GM23248 (cell line): ENCODE measurements around the gene SRY. TPM values are rescaled to one million over a fixed set of nuclear protein-coding genes. Genes with fewer than 3 reads are reported as not detected.
"Not testable (repeated sequence)": the region's sequence is repeated elsewhere in the genome, so short reads cannot be mapped to it uniquely, and the experiment has no call there.

Source experiments
- DNase-seq: peaks from one replicate; pipeline ENCODE4 v3.0.0-alpha.2; 2015
- H2AFZ ChIP-seq: fragments of 200-600 bp; sonication (generic); 2 replicates; pipeline ENCODE4 v1.6.1; 2016; ENCODE audit warnings: antibody characterized with exemption
- H3F3A ChIP-seq: fragments of 200-600 bp; sonication (generic); 2 replicates; pipeline ENCODE4 v1.6.1; 2016; ENCODE audit warnings: mild to moderate bottlenecking, antibody characterized with exemption, mixed run types; ENCODE audit not compliant: insufficient read depth
- H3K27ac ChIP-seq: fragments of 200-600 bp; sonication (generic); 2 replicates; pipeline ENCODE4 v1.5.1; 2016; ENCODE audit warnings: mild to moderate bottlenecking
- H3K27me3 ChIP-seq: fragments of 200-600 bp; sonication (generic); replicated peaks from 2 replicates; pipeline ENCODE4 v1.6.1; 2016; ENCODE audit warnings: mild to moderate bottlenecking; ENCODE audit not compliant: insufficient read depth
- H3K36me3 ChIP-seq: fragments of 200-600 bp; sonication (generic); 2 replicates; pipeline ENCODE4 v1.6.1; 2016; ENCODE audit warnings: low read depth, mild to moderate bottlenecking
- H3K4me1 ChIP-seq: fragments of 200-600 bp; sonication (generic); 2 replicates; pipeline ENCODE4 v1.6.1; 2016; ENCODE audit warnings: mild to moderate bottlenecking; ENCODE audit not compliant: insufficient read depth
- H3K4me2 ChIP-seq: fragments of 200-600 bp; sonication (generic); one replicate; pipeline ENCODE4 v1.6.1; 2016; ENCODE audit warnings: mild to moderate bottlenecking; ENCODE audit not compliant: unreplicated experiment
- H3K4me3 ChIP-seq: fragments of 200-600 bp; sonication (generic); 2 replicates; pipeline ENCODE4 v1.5.1; 2016; ENCODE audit warnings: mild to moderate bottlenecking
- H3K79me2 ChIP-seq: fragments of 200-600 bp; sonication (generic); 2 replicates; pipeline ENCODE4 v1.6.1; 2016; ENCODE audit warnings: mild to moderate bottlenecking; ENCODE audit not compliant: insufficient read depth
- H3K9ac ChIP-seq: fragments of 200-600 bp; sonication (generic); 2 replicates; pipeline ENCODE4 v1.6.1; 2016; ENCODE audit warnings: mild to moderate bottlenecking
- H3K9me2 ChIP-seq: fragments of 200-600 bp; sonication (generic); 2 replicates; pipeline ENCODE4 v1.6.1; 2016; ENCODE audit warnings: mixed run types, mild to moderate bottlenecking, moderate library complexity; ENCODE audit not compliant: insufficient read depth
- H3K9me3 ChIP-seq: fragments of 200-600 bp; sonication (generic); one replicate; pipeline ENCODE4 v1.6.1; 2017; ENCODE audit warnings: low read depth
- H4K20me1 ChIP-seq: fragments of 200-600 bp; sonication (generic); 2 replicates; pipeline ENCODE4 v1.6.0; 2016; ENCODE audit not compliant: insufficient read depth
- EZH2 ChIP-seq: fragments of 200-600 bp; sonication (generic); IDR thresholded peaks from 2 replicates; pipeline ENCODE4 v1.6.1; 2018; ENCODE audit warnings: antibody characterized with exemption, mild to moderate bottlenecking; ENCODE audit not compliant: insufficient read depth, poor library complexity, severe bottlenecking
- EZH2phosphoT487 ChIP-seq: fragments of 200-600 bp; sonication (generic); IDR thresholded peaks from 2 replicates; pipeline ENCODE4 v1.6.1; 2018; ENCODE audit warnings: antibody characterized with exemption, moderate library complexity, mild to moderate bottlenecking, low read depth; ENCODE audit not compliant: insufficient read depth
- WGBS, 2 experiments: methylation state at CpG; one replicate each; pipeline ENCODE4 v1.1.6; 2015 to 2017; ENCODE audit warnings: low lambda C conversion rate in 2 of 2, low coverage in 1 of 2; ENCODE audit errors: missing lambda C conversion rate in 2 of 2; 5-methylcytosine and 5-hydroxymethylcytosine counted together
- in situ Hi-C: fragments of 300-500 bp; cut with MboI; formaldehyde crosslinking; loops from 2 replicates; pipeline ENCODE4 v1.15.0; 2020
- polyA plus RNA-seq: library from polyadenylated mRNA; unstranded; fragments of >200 nt; fragmentation: Nextera tagmentation; extraction: Ambion mirVana; gene quantifications from 2 replicates; pipeline ENCODE4 v1.2.1, GENCODE V29; 2016
- total RNA-seq: library from RNA; depleted of rRNA; stranded (reverse); fragments of >200 nt; shearing (Covaris generic); gene quantifications from 2 replicates; pipeline ENCODE4 v1.2.3, GENCODE V29; 2014; rRNA removed

SRY gene
- not detected in 2 replicates for total RNA-seq
- polyA plus RNA-seq: 0.90 and 1.0 TPM in 2 replicates

- WGBS, 2 experiments: 97 to 99% methylated on average over 8 to 9 of the region's 9 CpGs
- TF ChIP-seq EZH2phosphoT487 (no peak), EZH2 (no peak)
- Histone ChIP-seq H3K27me3 (no peaks in the 10 kb centered on the region), H3F3A (no peaks in the 10 kb centered on the region), H3K9me3 (no peaks in the 10 kb centered on the region), H3K9me2 (no peaks in the 10 kb centered on the region), H3K4me3 (no peak within 1 kb of the TSS), H4K20me1 (no peaks in the 10 kb centered on the region), H3K4me1 (no peaks in the 10 kb centered on the region), H2AFZ (no peak within 1 kb of the TSS), H3K9ac (no peak within 1 kb of the TSS), H3K4me2 (no peak within 1 kb of the TSS), H3K27ac (no peak within 1 kb of the TSS), H3K36me3 (no peaks in the 10 kb centered on the region), H3K79me2 (no peaks in the 10 kb centered on the region)
- in situ Hi-C loops: no loop called here
- DNase-seq: no peak
Measured at GRCh38 chrY:2787600-2787999, at the start of gene SRY. TSS of gene SRY (minus strand) at chrY:2787682. CDS start at chrY:2787603, 79 bp downstream.

GRCh38 chrY:2837078-2837477, 49.6 kb upstream of the SRY start:
- H3K79me2 ChIP-seq: peaks cover 7% of the 10 kb centered on the region
- no peaks in the 10 kb centered on the region for H3K36me3 ChIP-seq
- H3K4me3 ChIP-seq: no peak overlapping the region
- in situ Hi-C loops: no loop called here
- H3K27me3 ChIP-seq: no peaks in the 10 kb centered on the region
- H3F3A ChIP-seq: no peaks in the 10 kb centered on the region
- H3K9ac ChIP-seq: no peak overlapping the region
- no peak for TF ChIP-seq EZH2phosphoT487
- TF ChIP-seq EZH2: no peak
- H3K9me2 ChIP-seq: no peaks in the 10 kb centered on the region
- no peak overlapping the region for H3K4me2 ChIP-seq
- H3K4me1 ChIP-seq: no peaks in the 10 kb centered on the region
- H3K9me3 ChIP-seq: no peaks in the 10 kb centered on the region
- H3K27ac ChIP-seq: no peak overlapping the region
- no peaks in the 10 kb centered on the region for H4K20me1 ChIP-seq
- 88 to 100% methylated on average over 1 to 2 of the region's 2 CpGs for WGBS, 2 experiments
- DNase-seq: no peak
- no peak overlapping the region for H2AFZ ChIP-seq

- TF ChIP-seq EZH2 (no peak), EZH2phosphoT487 (no peak)
- H4K20me1 ChIP-seq: no peaks in the 10 kb centered on the region
- in situ Hi-C loops: no loop called here
- H3K4me3 ChIP-seq: no peak overlapping the region
- no peaks in the 10 kb centered on the region for H3K4me1 ChIP-seq
- H3K4me2 ChIP-seq: no peak overlapping the region
- no peak for DNase-seq
- no peaks in the 10 kb centered on the region for H3K9me2 ChIP-seq
- H2AFZ ChIP-seq: no peak overlapping the region
- no peaks in the 10 kb centered on the region for H3K9me3 ChIP-seq
- H3K36me3 ChIP-seq: no peaks in the 10 kb centered on the region
- no peak overlapping the region for H3K9ac ChIP-seq
- H3K27me3 ChIP-seq: no peaks in the 10 kb centered on the region
- no peaks in the 10 kb centered on the region for H3F3A ChIP-seq
- H3K79me2 ChIP-seq: no peaks in the 10 kb centered on the region
- H3K27ac ChIP-seq: no peak overlapping the region
Measured at GRCh38 chrY:2835230-2835629, 47.7 kb upstream of the SRY start.

GRCh38 chrY:2828497-2828896, 41.0 kb upstream of the SRY start:
- no peak overlapping the region for H3K9ac ChIP-seq
- no peaks in the 10 kb centered on the region for H3K79me2 ChIP-seq
- no peak overlapping the region for H3K4me3 ChIP-seq
- 88 to 94% methylated on average over 5 of the region's 5 CpGs for WGBS, 2 experiments
- no peak for DNase-seq
- H3K36me3 ChIP-seq: no peaks in the 10 kb centered on the region
- no peaks in the 10 kb centered on the region for H3K27me3 ChIP-seq
- in situ Hi-C loops: no loop called here
- no peaks in the 10 kb centered on the region for H3F3A ChIP-seq
- no peak for TF ChIP-seq EZH2phosphoT487
- TF ChIP-seq EZH2: no peak
- no peaks in the 10 kb centered on the region for H3K9me3 ChIP-seq
- H2AFZ ChIP-seq: no peak overlapping the region
- H3K4me1 ChIP-seq: no peaks in the 10 kb centered on the region
- no peak overlapping the region for H3K4me2 ChIP-seq
- no peak overlapping the region for H3K27ac ChIP-seq
- no peaks in the 10 kb centered on the region for H4K20me1 ChIP-seq
- H3K9me2 ChIP-seq: no peaks in the 10 kb centered on the region

GRCh38 chrY:2824471-2824870, 37.0 kb upstream of the SRY start:
- in situ Hi-C loops: no loop called here
- Histone ChIP-seq H3K4me1 (peaks cover 5% of the 10 kb centered on the region; the same call in 1 of the 2 replicates), H3K4me3 (no peak overlapping the region), H3F3A (peaks cover 6% of the 10 kb centered on the region; the same call in 1 of the 2 replicates), H3K9me2 (no peaks in the 10 kb centered on the region), H3K27me3 (no peaks in the 10 kb centered on the region), H3K9ac (no peak overlapping the region), H3K4me2 (no peak overlapping the region), H3K9me3 (no peaks in the 10 kb centered on the region), H3K79me2 (no peaks in the 10 kb centered on the region), H2AFZ (no peak overlapping the region), H4K20me1 (no peaks in the 10 kb centered on the region), H3K36me3 (no peaks in the 10 kb centered on the region), H3K27ac (no peak overlapping the region)
- DNase-seq: no peak
- TF ChIP-seq EZH2 (no peak), EZH2phosphoT487 (no peak)
- WGBS, 2 experiments: 81 to 84% methylated on average over 3 of the region's 3 CpGs

GRCh38 chrY:2817146-2817896, 29.8 kb upstream of the SRY start:
- H3K9me2 ChIP-seq, H4K20me1 ChIP-seq, H3K79me2 ChIP-seq, H3K9ac ChIP-seq, in situ Hi-C loops, H3K4me3 ChIP-seq, H3K27me3 ChIP-seq, H3K36me3 ChIP-seq, H3K9me3 ChIP-seq: not testable (repeated sequence)
- Histone ChIP-seq H3K27ac (peak overlapping the region; percentile 52), H3K4me1 (peaks cover 17% of the 10 kb centered on the region), H2AFZ (peak overlapping the region; percentile 43), H3K4me2 (peak overlapping the region; percentile 20), H3F3A (peaks cover 11% of the 10 kb centered on the region; the same call in 1 of the 2 replicates)
- DNase-seq: peak; percentile 10
- 5 to 11% methylated on average over 7 to 8 of the region's 10 CpGs for WGBS, 2 experiments
